MM.1S (cell line): ENCODE results near the gene MFSD2A.

ENCODE experiments used
- DNase-seq: peaks from one replicate; pipeline ENCODE4 v3.0.0-alpha.2; 2015
- H2AFZ ChIP-seq: fragments of 300-600 bp; sonication (generic); 2 replicates; pipeline ENCODE4 v1.6.0; 2016; ENCODE audit warnings: antibody characterized with exemption, low read length
- H3F3A ChIP-seq: fragments of 300-600 bp; sonication (generic); 2 replicates; pipeline ENCODE4 v1.6.1; 2016; ENCODE audit warnings: mild to moderate bottlenecking, antibody characterized with exemption, low read length, moderate library complexity, mixed read lengths; ENCODE audit not compliant: insufficient read depth
- H3K27ac ChIP-seq: fragments of 300-600 bp; sonication (generic); 2 replicates; pipeline ENCODE4 v1.5.1; 2016; ENCODE audit warnings: mild to moderate bottlenecking, low read length
- H3K27me3 ChIP-seq: fragments of 300-600 bp; sonication (generic); replicated peaks from 2 replicates; pipeline ENCODE4 v1.6.0; 2016; ENCODE audit warnings: low read length; ENCODE audit not compliant: insufficient read depth
- H3K36me3 ChIP-seq: fragments of 300-600 bp; sonication (generic); replicated peaks from 2 replicates; pipeline ENCODE4 v1.6.1; 2016; ENCODE audit warnings: mild to moderate bottlenecking, low read length, mixed read lengths; ENCODE audit not compliant: insufficient read depth
- H3K4me1 ChIP-seq: fragments of 300-600 bp; sonication (generic); 2 replicates; pipeline ENCODE4 v1.6.1; 2016; ENCODE audit warnings: low read length, mixed read lengths
- H3K4me2 ChIP-seq: fragments of 300-600 bp; sonication (generic); 2 replicates; pipeline ENCODE4 v1.6.0; 2016; ENCODE audit warnings: low read depth, low read length
- H3K4me3 ChIP-seq: fragments of 300-600 bp; sonication (generic); 2 replicates; pipeline ENCODE4 v1.5.1; 2016; ENCODE audit warnings: low read length, mixed read lengths
- H3K79me2 ChIP-seq: fragments of 300-600 bp; sonication (generic); 2 replicates; pipeline ENCODE4 v1.6.1; 2016; ENCODE audit warnings: mixed run types, low read length, mixed read lengths
- H3K9ac ChIP-seq: fragments of 300-600 bp; sonication (generic); 2 replicates; pipeline ENCODE4 v1.6.1; 2016; ENCODE audit warnings: low read length, mixed read lengths
- H3K9me2 ChIP-seq: fragments of 300-600 bp; sonication (generic); replicated peaks from 2 replicates; pipeline ENCODE4 v1.6.1; 2016; ENCODE audit warnings: mild to moderate bottlenecking, low read length, mixed read lengths; ENCODE audit not compliant: insufficient read depth
- H3K9me3 ChIP-seq: fragments of 300-600 bp; sonication (generic); replicated peaks from 2 replicates; pipeline ENCODE4 v1.6.1; 2016; ENCODE audit warnings: mild to moderate bottlenecking, low read length, mixed read lengths; ENCODE audit not compliant: insufficient read depth
- H4K20me1 ChIP-seq: fragments of 300-600 bp; sonication (generic); 2 replicates; pipeline ENCODE4 v1.6.1; 2016; ENCODE audit warnings: mild to moderate bottlenecking, low read length, moderate library complexity, mixed read lengths; ENCODE audit not compliant: insufficient read depth
- CTCF ChIP-seq: fragments of 300-600 bp; sonication (generic); IDR thresholded peaks from 2 replicates; pipeline ENCODE4 v1.5.1; 2016; ENCODE audit warnings: antibody characterized with exemption, low read length, mixed read lengths
- EZH2 ChIP-seq: fragments of 300-600 bp; sonication (generic); optimal IDR thresholded peaks from 2 replicates; pipeline ENCODE3; 2017; ENCODE audit warnings: low read depth, mild to moderate bottlenecking, antibody characterized with exemption, low read length, mixed read lengths
- EZH2phosphoT487 ChIP-seq: fragments of 300-600 bp; sonication (generic); IDR thresholded peaks from 2 replicates; pipeline ENCODE4 v1.6.1; 2018; ENCODE audit warnings: antibody characterized with exemption, low read length

Gene MFSD2A

GRCh38 chr1:39943471-39944290 is 11.3 kb upstream of the MFSD2A start:
- H3K9ac ChIP-seq, result no peak overlapping the region
- no peak for TF ChIP-seq EZH2
- no peak for TF ChIP-seq EZH2phosphoT487
- TF ChIP-seq CTCF, result no peak
- no peak overlapping the region for H2AFZ ChIP-seq
- no peaks in the 10 kb centered on the region for H3K79me2 ChIP-seq
- no peak overlapping the region for H3K4me2 ChIP-seq
- H3K36me3 ChIP-seq, result no peaks in the 10 kb centered on the region
- H3K9me2 ChIP-seq, result no peaks in the 10 kb centered on the region
- no peaks in the 10 kb centered on the region for H3F3A ChIP-seq
- H4K20me1 ChIP-seq, result no peaks in the 10 kb centered on the region
- H3K4me1 ChIP-seq, result peaks cover 7% of the 10 kb centered on the region
- H3K4me3 ChIP-seq, result no peak overlapping the region
- no peak overlapping the region for H3K27ac ChIP-seq
- no peaks in the 10 kb centered on the region for H3K27me3 ChIP-seq
- no peaks in the 10 kb centered on the region for H3K9me3 ChIP-seq
- DNase-seq, result no peak

- no peaks in the 10 kb centered on the region for H3K9me2 ChIP-seq
- H4K20me1 ChIP-seq, result no peaks in the 10 kb centered on the region
- H3K4me2 ChIP-seq, result no peak overlapping the region
- H3K27me3 ChIP-seq, result no peaks in the 10 kb centered on the region
- no peak overlapping the region for H3K9ac ChIP-seq
- no peaks in the 10 kb centered on the region for H3F3A ChIP-seq
- no peak for DNase-seq
- no peaks in the 10 kb centered on the region for H3K36me3 ChIP-seq
- TF ChIP-seq EZH2phosphoT487, result no peak
- TF ChIP-seq EZH2, result no peak
- TF ChIP-seq CTCF, result no peak
- no peaks in the 10 kb centered on the region for H3K79me2 ChIP-seq
- H3K9me3 ChIP-seq, result no peaks in the 10 kb centered on the region
- no peak overlapping the region for H2AFZ ChIP-seq
- H3K4me3 ChIP-seq, result no peak overlapping the region
- no peak overlapping the region for H3K27ac ChIP-seq
- peaks cover 7% of the 10 kb centered on the region for H3K4me1 ChIP-seq
Measured at GRCh38 chr1:39944410-39945112, 10.4 kb upstream of the MFSD2A start.

- H3K9ac ChIP-seq, result no peak overlapping the region
- H3K4me2 ChIP-seq, result no peak overlapping the region
- no peaks in the 10 kb centered on the region for H3K79me2 ChIP-seq
- H3K36me3 ChIP-seq, result no peaks in the 10 kb centered on the region
- H2AFZ ChIP-seq, result no peak overlapping the region
- H3F3A ChIP-seq, result no peaks in the 10 kb centered on the region
- H3K27me3 ChIP-seq, result no peaks in the 10 kb centered on the region
- no peaks in the 10 kb centered on the region for H3K9me2 ChIP-seq
- no peak overlapping the region for H3K27ac ChIP-seq
- DNase-seq, result peak; percentile 34
- H3K9me3 ChIP-seq, result no peaks in the 10 kb centered on the region
- no peak overlapping the region for H3K4me3 ChIP-seq
- no peak for TF ChIP-seq CTCF
- TF ChIP-seq EZH2, result no peak
- TF ChIP-seq EZH2phosphoT487, result no peak
- H3K4me1 ChIP-seq, result peaks cover 7% of the 10 kb centered on the region
- H4K20me1 ChIP-seq, result no peaks in the 10 kb centered on the region
Measured at GRCh38 chr1:39946216-39946615, 8.7 kb upstream of the MFSD2A start.
